ENCODE data around the gene TTLL13. TPM values are rescaled to one million over a fixed set of nuclear protein-coding genes. Genes with fewer than 3 reads are reported as not detected.

The TTLL13 gene
- total and polyA plus RNA-seq, 9 of the 15 experiments (the other 6 are each of a cell fraction or from before 2014, with no cell fraction given): 0.05 to 0.24 (median 0.11) TPM; not detected in 1

DNA sequence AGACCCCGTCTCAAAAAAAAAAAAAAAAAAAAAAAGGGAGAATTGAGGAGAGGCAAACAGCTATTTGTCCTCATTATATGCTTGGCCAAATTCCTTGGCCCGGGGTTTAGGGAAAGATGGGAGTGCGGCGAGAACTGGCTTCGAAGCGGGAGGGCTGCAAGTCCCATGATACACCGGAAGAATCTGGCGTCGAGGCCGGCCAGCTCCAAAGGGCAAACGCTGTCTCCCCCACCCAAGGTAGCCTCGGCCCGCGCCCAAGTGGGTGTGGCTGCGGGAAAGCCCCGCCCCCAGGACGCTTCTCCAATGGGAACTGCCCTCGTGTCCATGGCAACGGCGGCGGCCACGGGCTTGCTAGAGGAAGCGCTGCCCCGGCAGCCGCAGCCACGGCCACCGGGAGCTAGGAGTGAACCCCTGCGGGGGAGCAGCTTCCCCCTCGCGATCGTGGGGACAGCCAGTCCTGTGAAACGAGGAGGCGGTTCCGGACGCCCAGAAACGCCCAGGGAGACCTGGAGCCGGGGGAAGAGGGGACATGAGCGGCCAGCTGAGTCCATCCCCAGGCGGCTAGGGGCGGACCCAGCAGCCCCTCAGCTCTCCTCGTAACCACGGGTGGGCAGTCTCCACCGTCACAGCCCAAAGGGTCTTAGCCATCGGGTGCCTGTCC is at the start of gene TTLL13 (continued):
- TF ChIP-seq, protein P1, sequence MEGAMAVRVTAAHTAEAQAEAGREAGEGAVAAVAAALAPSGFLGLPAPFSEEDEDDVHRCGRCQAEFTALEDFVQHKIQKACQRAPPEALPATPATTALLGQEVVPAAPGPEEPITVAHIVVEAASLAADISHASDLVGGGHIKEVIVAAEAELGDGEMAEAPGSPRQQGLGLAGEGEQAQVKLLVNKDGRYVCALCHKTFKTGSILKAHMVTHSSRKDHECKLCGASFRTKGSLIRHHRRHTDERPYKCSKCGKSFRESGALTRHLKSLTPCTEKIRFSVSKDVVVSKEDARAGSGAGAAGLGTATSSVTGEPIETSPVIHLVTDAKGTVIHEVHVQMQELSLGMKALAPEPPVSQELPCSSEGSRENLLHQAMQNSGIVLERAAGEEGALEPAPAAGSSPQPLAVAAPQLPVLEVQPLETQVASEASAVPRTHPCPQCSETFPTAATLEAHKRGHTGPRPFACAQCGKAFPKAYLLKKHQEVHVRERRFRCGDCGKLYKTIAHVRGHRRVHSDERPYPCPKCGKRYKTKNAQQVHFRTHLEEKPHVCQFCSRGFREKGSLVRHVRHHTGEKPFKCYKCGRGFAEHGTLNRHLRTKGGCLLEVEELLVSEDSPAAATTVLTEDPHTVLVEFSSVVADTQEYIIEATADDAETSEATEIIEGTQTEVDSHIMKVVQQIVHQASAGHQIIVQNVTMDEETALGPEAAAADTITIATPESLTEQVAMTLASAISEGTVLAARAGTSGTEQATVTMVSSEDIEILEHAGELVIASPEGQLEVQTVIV (CRISPR knock-in tag; IDR thresholded peaks at IDR 0.05; ENCODE audit: borderline replicate concordance): no peak
- TF ChIP-seq NEUROD1 (IDR thresholded peaks at IDR 0.05; ENCODE audit: borderline replicate concordance, low read depth, low read length, partially characterized antibody) (no peak), CREBBP (IDR thresholded peaks at IDR 0.05; ENCODE audit: low read depth, low read length) (no peak), SMARCB1 (IDR thresholded peaks at IDR 0.05; ENCODE audit: insufficient read length, low read depth) (no peak), SNRNP70 (optimal IDR thresholded peaks at IDR 0.05; ENCODE audit: low read depth, low read length) (no peak)
- TF ChIP-seq, protein P2, sequence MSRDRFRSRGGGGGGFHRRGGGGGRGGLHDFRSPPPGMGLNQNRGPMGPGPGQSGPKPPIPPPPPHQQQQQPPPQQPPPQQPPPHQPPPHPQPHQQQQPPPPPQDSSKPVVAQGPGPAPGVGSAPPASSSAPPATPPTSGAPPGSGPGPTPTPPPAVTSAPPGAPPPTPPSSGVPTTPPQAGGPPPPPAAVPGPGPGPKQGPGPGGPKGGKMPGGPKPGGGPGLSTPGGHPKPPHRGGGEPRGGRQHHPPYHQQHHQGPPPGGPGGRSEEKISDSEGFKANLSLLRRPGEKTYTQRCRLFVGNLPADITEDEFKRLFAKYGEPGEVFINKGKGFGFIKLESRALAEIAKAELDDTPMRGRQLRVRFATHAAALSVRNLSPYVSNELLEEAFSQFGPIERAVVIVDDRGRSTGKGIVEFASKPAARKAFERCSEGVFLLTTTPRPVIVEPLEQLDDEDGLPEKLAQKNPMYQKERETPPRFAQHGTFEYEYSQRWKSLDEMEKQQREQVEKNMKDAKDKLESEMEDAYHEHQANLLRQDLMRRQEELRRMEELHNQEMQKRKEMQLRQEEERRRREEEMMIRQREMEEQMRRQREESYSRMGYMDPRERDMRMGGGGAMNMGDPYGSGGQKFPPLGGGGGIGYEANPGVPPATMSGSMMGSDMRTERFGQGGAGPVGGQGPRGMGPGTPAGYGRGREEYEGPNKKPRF (IDR thresholded peaks at IDR 0.05; ENCODE audit: low read depth, low read length): no peak
- TF ChIP-seq, protein P3, sequence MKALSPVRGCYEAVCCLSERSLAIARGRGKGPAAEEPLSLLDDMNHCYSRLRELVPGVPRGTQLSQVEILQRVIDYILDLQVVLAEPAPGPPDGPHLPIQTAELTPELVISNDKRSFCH (CRISPR knock-in tag; IDR thresholded peaks at IDR 0.05): no peak
- TF ChIP-seq, protein P3 (tag; IDR thresholded peaks at IDR 0.05): no peak
- TF ChIP-seq, protein P4, sequence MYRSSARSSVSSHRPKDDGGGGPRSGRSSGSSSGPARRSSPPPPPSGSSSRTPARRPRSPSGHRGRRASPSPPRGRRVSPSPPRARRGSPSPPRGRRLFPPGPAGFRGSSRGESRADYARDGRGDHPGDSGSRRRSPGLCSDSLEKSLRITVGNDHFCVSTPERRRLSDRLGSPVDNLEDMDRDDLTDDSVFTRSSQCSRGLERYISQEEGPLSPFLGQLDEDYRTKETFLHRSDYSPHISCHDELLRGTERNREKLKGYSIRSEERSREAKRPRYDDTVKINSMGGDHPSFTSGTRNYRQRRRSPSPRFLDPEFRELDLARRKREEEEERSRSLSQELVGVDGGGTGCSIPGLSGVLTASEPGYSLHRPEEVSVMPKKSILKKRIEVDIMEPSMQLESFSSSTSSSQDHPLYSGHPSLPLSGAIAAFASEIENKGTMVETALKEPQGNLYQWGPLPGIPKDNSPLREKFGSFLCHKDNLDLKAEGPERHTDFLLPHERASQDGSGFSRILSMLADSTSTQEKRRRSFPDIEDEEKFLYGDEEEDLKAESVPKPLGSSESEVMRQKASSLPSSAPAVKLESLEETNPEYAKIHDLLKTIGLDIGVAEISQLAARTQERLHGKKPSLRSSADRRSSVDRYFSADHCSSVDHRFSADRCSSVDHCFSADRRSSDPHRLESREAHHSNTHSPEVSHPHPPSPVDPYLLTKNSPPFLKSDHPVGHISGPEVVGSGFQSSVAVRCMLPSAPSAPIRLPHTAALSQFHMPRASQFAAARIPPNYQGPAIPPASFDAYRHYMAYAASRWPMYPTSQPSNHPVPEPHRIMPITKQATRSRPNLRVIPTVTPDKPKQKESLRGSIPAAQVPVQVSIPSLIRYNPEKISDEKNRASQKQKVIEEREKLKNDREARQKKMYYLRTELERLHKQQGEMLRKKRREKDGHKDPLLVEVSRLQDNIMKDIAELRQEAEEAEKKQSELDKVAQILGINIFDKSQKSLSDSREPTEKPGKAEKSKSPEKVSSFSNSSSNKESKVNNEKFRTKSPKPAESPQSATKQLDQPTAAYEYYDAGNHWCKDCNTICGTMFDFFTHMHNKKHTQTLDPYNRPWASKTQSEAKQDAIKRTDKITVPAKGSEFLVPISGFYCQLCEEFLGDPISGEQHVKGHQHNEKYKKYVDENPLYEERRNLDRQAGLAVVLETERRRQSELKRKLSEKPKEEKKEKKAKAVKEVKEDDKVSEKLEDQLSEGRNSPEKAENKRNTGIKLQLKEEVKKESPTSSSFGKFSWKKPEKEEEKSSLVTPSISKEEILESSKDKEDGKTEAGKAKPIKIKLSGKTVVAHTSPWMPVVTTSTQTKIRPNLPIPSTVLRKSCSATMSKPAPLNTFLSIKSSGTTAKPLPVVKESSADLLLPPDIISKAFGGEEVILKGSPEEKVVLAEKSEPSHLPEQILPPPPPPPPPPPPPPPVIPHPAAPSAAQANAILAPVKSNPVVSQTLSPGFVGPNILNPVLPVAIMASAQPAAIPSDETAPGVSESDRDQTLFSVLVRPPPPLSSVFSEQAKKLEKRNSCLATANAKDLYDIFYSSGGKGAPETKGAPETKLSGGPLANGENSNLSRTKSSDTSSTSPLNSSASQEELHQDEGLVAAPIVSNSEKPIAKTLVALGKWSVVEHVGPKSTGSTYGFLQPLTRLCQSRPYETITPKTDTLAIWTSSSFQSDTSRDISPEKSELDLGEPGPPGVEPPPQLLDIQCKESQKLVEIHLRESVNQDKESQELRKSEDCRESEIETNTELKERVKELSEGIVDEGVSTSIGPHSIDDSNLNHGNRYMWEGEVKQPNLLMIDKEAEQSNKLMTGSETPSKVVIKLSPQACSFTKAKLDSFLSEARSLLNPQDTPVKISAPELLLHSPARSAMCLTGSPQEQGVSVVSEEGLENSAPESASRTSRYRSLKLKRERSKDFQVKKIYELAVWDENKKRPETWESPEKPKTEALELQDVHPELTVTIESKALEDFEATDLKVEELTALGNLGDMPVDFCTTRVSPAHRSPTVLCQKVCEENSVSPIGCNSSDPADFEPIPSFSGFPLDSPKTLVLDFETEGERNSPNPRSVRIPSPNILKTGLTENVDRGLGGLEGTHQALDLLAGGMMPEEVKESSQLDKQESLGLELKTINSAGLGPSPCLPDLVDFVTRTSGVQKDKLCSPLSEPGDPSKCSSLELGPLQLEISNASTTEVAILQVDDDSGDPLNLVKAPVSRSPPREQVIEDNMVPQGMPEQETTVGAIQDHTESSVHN (IDR thresholded peaks at IDR 0.05; ENCODE audit: borderline replicate concordance in 1 of 2, low read depth in 1 of 2): no peak

Measured in K562 (cell line).